ENCODE measurements around the gene RAVER1.
"Not testable (repeated sequence)": the region's sequence is repeated elsewhere in the genome, so short reads cannot be mapped to it uniquely, and the experiment has no call there.

Gene RAVER1

DNA sequence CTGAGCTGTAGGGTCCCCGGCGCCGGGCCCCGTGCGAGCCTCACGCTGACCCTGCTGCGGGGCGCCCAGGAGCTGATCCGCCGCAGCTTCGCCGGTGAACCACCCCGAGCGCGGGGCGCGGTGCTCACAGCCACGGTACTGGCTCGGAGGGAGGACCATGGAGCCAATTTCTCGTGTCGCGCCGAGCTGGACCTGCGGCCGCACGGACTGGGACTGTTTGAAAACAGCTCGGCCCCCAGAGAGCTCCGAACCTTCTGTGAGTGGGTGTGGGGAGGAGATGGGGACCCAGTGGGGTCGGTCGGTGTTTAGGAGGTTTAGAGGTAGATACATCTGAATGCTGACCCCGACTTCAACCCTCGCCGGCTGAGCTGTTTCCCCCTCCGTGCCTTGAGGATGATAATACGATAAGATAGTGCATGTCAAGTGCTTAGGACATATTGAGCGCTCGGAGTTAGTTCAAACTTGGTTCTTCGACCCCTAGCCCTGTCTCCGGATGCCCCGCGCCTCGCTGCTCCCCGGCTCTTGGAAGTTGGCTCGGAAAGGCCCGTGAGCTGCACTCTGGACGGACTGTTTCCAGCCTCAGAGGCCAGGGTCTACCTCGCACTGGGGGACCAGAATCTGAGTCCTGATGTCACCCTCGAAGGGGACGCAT, 41.6 kb downstream of the RAVER1 start:
- in situ Hi-C loops (cut with MboI; ENCODE audit: low sequenced_read_pairs) = no loop called here

DNA sequence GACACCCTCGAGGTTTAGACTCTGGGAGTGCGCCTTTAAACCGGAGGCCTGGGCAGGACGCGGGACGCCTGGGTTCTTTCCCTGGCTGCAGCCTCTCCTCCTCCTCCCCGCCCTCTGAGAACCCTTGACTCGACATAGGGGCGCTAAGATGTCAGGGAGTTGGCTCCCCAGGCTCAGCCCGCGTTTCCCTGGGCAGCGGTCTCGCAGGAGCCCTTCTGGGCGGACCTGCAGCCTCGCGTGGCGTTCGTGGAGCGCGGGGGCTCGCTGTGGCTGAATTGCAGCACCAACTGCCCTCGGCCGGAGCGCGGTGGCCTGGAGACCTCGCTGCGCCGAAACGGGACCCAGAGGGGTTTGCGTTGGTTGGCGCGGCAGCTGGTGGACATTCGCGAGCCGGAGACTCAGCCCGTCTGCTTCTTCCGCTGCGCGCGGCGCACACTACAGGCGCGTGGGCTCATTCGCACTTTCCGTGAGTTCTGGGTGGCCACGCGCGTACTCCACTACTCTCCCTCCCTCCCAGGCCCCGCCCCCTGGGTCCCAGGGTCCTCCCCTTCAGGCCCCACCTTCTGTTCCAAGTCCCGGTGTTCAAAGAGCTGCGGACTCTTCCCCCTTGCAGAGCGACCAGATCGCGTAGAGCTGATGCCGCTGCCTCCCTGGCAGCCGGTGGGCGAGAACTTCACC, 42.3 kb downstream of the RAVER1 start:
- in situ Hi-C loops (cut with MboI; ENCODE audit: low sequenced_read_pairs) = no loop called here

DNA sequence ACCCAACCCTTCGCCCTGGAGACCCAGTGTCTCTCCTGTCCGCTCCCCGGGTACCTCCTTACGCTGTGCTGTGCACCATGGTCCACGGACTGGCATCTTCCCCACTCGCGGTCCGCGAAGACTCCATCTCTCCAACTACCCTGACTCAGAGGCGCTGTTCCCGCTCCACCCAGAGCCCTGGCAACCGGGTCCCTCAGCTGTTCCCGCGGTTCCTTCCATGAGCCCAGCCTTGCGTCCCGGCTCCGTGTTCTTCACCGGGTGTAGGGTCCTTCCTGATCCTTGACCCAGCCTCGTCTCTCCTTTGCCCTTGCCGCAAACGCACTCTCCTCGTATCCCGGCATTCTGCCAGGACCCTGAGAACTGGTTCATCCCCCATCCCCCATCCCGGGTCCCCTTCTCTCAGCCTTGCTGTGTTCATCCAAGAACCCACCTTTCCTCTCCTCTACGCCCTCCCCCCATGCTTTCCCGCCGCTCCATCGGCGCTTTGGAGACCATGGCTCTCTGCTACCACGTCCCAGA, 42.9 kb downstream of the RAVER1 start:
- in situ Hi-C loops (cut with MboI; ENCODE audit: low sequenced_read_pairs) = no loop called here

DNA sequence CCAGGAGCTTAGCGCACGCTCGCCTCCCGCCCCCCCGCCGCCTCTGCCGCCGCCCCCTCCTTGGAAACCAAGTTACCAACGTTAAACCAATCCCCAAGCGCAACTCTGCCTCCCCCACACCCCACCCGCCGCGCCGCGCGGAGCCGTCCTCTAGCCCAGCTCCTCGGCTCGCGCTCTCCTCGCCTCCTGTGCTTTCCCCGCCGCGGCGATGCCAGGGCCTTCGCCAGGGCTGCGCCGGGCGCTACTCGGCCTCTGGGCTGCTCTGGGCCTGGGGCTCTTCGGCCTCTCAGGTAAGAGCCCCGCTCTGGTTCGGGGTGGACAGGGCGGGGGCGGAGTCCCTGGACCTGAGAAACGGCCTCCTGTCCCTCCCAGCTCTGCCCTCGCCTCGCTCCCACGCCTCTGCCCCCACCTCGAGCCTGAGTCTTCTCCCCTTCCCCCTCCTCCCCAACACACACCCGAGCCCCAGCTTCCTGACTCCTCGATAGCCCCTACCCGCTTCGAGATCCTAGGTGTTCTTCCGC, 43.4 kb downstream of the RAVER1 start, which contains the start of gene ICAM5:
Gene ICAM5, plus strand, starts transcription at position 117 of the 521 bp plus-strand sequence. Its CDS starts 92 bp downstream, at position 209.
- in situ Hi-C loops (cut with MboI; ENCODE audit: low sequenced_read_pairs) = no loop called here

DNA sequence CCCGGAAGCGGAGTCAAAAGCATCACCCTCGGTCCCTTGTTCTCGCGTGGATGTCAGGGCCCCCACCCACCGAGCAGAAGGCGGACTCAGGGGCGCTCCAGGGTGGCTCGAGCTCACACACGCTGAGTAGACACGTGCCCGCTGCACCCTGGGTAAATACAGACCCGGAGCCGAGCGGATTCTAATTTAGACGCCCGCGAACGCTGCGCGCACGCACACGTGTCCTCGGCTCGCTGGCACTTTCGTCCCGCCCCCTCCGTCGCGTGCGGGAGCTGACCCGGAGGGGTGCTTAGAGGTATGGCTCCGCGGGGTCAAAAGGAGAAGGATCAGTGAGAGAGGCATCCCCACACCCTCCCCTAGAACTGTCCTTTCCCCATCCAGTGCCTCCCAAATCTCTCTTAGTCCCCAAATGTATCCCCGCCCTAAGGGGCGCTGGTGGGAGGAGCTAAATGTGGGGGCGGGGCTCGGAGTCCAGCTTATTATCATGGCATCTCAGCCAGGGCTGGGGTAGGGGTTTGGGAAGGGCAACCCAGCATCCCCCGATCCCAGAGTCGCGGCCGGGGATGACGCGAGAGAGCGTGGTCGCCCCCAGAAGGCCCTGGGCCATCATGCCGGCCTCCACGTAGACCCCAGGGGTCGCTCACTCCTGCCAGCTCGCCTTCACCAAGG, 44.0 kb downstream of the RAVER1 start:
- in situ Hi-C loops (cut with MboI; ENCODE audit: low sequenced_read_pairs) = no loop called here

DNA sequence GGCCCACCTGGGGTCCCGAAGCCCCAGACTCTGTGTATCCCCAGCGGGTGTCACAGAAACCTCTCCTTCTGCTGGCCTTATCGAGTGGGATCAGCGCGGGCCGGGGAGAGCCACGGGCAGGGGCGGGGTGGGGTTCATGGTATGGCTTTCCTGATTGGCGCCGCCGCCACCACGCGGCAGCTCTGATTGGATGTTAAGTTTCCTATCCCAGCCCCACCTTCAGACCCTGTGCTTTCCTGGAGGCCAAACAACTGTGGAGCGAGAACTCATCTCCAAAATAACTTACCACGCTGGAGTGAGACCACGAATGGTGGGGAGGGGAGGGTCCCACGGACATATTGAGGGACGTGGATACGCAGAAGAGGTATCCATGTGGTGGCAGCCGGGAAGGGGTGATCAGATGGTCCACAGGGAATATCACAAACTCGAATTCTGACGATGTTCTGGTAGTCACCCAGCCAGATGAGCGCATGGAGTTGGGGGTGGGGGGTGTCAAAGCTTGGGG, 44.6 kb downstream of the RAVER1 start:
- in situ Hi-C loops (cut with MboI; ENCODE audit: low sequenced_read_pairs) = no loop called here

DNA sequence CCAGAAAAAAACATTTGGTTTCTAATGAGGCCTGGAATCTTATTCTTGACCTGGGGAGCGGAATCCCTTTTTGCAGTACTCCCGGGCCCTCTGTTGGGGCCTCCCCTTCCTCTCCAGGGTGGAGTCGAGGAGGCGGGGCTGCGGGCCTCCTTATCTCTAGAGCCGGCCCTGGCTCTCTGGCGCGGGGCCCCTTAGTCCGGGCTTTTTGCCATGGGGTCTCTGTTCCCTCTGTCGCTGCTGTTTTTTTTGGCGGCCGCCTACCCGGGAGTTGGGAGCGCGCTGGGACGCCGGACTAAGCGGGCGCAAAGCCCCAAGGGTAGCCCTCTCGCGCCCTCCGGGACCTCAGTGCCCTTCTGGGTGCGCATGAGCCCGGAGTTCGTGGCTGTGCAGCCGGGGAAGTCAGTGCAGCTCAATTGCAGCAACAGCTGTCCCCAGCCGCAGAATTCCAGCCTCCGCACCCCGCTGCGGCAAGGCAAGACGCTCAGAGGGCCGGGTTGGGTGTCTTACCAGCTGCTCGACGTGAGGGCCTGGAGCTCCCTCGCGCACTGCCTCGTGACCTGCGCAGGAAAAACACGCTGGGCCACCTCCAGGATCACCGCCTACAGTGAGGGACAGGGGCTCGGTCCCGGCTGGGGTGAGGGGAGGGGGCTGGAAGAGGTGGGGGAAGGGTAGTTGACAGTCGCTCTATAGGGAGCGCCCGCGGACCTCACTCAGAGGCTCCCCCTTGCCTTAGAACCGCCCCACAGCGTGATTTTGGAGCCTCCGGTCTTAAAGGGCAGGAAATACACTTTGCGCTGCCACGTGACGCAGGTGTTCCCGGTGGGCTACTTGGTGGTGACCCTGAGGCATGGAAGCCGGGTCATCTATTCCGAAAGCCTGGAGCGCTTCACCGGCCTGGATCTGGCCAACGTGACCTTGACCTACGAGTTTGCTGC, 46.3 kb downstream of the RAVER1 start, which contains the start of gene ICAM4:
Gene ICAM4, plus strand, starts transcription at position 153 of the 935 bp plus-strand sequence. Its CDS starts 58 bp downstream, at position 211.
- in situ Hi-C loops (cut with MboI; ENCODE audit: low sequenced_read_pairs) = no loop called here

DNA sequence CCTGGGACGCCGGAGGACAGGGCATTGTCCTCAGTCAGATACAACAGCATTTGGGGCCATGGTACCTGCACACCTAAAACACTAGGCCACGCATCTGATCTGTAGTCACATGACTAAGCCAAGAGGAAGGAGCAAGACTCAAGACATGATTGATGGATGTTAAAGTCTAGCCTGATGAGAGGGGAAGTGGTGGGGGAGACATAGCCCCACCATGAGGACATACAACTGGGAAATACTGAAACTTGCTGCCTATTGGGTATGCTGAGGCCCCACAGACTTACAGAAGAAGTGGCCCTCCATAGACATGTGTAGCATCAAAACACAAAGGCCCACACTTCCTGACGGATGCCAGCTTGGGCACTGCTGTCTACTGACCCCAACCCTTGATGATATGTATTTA, 47.9 kb downstream of the RAVER1 start:
- in situ Hi-C loops (cut with MboI; ENCODE audit: low sequenced_read_pairs) = no loop called here

DNA sequence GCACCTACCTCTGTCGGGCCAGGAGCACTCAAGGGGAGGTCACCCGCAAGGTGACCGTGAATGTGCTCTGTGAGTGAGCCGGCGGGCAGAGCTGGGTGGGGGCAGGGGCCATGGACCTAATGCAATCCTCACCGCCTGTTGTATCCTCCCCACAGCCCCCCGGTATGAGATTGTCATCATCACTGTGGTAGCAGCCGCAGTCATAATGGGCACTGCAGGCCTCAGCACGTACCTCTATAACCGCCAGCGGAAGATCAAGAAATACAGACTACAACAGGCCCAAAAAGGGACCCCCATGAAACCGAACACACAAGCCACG, 48.4 kb downstream of the RAVER1 start:
- in situ Hi-C loops (cut with MboI; ENCODE audit: low sequenced_read_pairs) = no loop called here

DNA sequence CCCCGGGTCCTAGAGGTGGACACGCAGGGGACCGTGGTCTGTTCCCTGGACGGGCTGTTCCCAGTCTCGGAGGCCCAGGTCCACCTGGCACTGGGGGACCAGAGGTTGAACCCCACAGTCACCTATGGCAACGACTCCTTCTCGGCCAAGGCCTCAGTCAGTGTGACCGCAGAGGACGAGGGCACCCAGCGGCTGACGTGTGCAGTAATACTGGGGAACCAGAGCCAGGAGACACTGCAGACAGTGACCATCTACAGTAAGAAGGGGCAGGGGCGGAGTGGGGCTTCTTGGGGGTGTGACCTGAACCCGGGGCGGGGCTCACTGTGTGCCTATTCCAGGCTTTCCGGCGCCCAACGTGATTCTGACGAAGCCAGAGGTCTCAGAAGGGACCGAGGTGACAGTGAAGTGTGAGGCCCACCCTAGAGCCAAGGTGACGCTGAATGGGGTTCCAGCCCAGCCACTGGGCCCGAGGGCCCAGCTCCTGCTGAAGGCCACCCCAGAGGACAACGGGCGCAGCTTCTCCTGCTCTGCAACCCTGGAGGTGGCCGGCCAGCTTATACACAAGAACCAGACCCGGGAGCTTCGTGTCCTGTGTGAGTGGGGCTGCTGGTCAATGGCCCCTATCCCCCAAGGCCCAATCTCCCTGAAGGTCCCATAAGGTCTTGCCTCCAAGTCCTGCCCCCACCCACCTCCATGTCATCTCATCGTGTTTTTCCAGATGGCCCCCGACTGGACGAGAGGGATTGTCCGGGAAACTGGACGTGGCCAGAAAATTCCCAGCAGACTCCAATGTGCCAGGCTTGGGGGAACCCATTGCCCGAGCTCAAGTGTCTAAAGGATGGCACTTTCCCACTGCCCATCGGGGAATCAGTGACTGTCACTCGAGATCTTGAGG, 49.0 kb downstream of the RAVER1 start:
- in situ Hi-C loops (cut with MboI; ENCODE audit: low sequenced_read_pairs) = no loop called here

DNA sequence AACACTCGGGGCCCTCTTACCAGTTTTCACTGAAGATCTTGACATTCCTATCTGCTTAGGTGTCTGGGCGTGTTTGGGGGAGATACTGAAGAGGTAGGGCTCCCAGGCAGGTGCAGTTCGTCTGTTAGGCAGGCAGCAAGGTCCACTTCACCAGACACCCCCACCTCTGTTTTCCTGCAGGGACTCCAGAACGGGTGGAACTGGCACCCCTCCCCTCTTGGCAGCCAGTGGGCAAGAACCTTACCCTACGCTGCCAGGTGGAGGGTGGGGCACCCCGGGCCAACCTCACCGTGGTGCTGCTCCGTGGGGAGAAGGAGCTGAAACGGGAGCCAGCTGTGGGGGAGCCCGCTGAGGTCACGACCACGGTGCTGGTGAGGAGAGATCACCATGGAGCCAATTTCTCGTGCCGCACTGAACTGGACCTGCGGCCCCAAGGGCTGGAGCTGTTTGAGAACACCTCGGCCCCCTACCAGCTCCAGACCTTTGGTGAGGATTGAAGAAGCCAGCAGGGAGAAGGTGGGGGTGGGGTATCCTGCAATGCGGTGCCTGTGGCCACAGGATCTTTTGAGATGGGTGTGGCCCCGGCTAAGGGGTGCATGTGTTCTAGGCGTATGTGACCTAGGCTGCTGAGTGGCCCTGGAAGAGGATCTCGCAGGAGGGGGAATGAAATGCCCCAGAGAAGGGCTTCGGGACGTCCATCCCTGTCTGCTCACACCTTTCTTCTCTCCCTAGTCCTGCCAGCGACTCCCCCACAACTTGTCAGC, 49.8 kb downstream of the RAVER1 start:
- in situ Hi-C loops (cut with MboI; ENCODE audit: low sequenced_read_pairs) = no loop called here

DNA sequence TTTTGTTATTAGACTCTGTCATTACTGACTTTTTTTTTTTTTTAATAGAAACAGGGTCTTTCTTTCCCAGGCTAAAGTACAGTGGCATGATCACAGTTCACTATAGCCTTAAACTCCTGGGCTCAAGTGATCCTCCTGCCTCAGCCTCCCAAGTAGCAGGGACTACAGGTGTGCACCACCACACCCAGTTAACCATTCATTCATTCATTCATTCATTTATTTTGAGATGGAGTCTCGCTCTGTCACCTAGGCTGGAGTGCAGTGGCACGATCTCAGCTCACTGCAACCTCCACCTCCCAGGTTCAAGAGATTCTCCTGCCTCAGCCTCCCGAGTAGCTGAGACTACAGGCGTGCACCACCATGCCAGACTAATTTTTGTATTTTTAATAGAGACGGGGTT, 51.3 kb downstream of the RAVER1 start:
- in situ Hi-C loops (cut with MboI; ENCODE audit: low sequenced_read_pairs) = not testable (repeated sequence)

DNA sequence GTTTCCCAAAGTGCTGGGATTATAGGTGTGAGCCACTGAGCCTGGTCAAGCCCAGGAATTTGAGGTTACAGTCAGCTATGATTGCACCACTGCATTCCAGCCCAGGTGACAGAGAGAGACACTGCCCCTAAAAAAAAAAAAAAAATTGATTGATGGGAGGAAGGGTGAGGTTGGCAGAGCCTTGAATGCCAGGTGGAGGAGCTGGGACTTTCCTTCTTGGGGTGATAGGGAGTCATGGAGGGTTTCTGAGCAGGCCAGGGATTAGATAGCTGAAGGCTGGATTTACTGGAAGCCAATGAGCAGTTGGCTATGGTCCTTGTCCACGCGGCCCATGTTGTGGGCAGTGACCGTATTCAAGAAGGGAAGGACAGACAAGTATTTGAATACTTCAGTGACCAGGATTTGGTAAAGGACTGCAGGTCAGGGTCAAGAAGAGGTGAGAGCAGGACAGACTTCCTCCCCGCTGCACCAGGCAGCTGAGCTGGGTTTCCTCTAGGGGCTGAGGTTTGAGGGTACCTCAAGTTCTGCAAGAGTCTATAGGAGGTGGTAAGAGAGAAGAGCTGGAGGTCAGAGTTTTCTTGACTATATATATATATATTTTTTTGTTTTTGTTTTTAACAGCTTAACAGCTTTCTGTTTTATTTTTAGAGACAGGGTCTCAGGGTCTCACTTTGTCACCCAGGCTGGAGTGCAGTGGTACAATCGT, 53.4 kb downstream of the RAVER1 start:
- in situ Hi-C loops (cut with MboI; ENCODE audit: low sequenced_read_pairs) = no loop called here

DNA sequence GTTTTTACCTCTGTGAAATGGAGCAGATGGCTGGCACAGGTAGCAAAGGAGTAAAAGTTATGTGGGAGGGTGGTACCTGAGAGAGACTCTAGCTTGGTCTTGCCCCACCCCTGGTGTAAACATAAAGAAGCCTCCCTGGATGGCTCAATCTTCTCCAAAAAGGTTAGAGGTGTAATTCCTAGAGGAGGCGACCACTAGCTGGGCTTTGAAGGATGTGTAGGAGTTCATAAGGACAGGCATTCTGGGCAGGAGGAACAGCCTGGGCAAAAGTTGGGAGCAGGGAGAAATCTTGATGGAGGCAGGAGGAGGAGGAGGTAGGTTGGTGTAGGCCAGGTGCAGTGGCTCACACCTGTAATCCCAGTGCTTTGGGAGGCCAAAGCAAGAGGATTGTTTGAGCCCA, 54.4 kb downstream of the RAVER1 start:
- in situ Hi-C loops (cut with MboI; ENCODE audit: low sequenced_read_pairs) = no loop called here

DNA sequence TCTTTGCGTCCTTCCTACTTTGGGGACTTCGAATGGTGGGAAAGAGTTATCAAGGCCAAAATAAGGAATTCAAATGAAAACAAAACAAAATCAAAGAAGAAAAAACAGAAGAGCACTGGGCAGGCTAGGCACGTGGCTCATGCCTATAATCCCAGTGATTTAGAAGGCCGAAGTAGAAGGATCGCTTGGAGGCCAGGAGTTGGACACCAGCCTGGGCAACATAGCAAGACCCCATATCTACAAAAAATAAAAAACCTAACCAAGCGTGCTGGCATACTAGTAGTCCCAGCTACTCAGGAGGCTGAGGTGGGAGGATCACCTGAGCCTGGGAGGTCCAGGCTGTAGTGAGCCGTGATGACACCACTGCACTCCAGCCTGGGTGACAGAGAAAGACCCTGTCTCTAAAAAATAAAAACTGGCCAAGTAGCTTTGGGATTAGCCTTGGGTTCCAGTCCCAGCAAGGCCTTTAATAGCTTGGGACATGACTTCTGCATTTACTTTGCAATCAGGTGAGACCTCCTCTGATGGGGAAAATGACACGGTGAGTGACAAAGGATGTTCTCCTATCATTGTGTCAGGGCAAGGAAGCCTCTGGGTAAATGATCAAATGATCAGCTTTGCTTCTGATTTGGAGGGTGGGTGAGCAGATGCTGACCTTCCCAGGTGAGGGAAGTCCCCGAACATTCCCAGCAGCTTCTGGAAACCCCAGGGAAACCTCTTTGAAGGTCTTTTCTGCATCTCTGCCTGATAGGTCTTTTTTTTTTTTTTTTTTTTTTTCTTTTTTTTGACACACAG, 55.3 kb downstream of the RAVER1 start:
- in situ Hi-C loops (cut with MboI; ENCODE audit: low sequenced_read_pairs) = no loop called here

DNA sequence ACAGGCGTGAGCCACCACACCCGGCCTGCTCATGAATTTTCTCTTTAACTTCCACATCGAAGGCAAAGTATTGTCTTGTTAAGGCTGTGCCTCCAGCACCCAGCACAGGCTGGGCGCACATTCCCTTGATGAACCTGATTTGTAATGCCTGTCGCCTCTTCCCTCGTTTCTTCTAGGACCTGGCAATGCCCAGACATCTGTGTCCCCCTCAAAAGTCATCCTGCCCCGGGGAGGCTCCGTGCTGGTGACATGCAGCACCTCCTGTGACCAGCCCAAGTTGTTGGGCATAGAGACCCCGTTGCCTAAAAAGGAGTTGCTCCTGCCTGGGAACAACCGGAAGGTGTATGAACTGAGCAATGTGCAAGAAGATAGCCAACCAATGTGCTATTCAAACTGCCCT, 58.7 kb downstream of the RAVER1 start:
- in situ Hi-C loops (cut with MboI; ENCODE audit: low sequenced_read_pairs) = loop anchor here (5.0 kb wide), 1 partner anchor 113 kb away; no protein-coding TSS in a partner anchor

DNA sequence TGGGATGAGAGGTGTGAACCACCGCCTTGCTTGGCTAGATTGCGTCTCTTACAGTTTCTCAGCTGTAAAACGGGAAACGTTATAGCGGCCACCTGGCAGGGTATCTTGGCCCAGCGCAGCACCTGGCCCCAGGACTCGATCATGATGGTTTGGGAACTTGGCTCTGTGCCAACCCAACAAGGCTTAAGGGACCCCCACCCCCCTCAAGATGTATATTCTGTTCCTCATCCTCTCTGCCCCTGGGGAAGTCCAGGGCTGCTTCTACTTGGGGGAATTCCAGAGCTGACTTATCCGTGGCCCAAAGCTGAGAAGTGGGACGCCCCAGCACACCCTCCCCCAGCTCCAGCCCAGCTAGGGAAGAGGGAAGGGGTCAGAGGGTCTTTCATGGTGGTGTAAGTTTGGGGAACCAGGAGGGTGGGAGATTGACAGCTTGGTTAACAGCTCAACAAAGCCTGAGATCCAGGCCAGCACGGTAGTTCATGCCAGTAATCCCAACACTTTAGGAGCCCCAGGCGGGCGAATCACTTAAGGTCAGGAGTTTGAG, 61.7 kb downstream of the RAVER1 start:
- in situ Hi-C loops (cut with MboI; ENCODE audit: low sequenced_read_pairs) = loop anchor here (5.0 kb wide), 1 partner anchor 116 kb away; no protein-coding TSS in a partner anchor

Measured in HL-60/S4 (cell line).